Activated CD4-positive, alpha-beta T cell treated with anti-CD3 and anti-CD28 coated beads for 36 hours (primary cell): Measurements from ENCODE around the gene MED13L. TPM values are rescaled to one million over a fixed set of nuclear protein-coding genes. Genes with fewer than 3 reads are reported as not detected.
A peak's percentile ranks its signal among the peaks of the same experiment; 100 is the strongest.

Experiments used
- ATAC-seq: fragments of 200-7000 bp; cut with Tn5 transposase; one replicate; pipeline ENCODE4 v1.10.0; 2021; ENCODE audit warnings: mild to moderate bottlenecking, moderate library complexity
- CTCF ChIA-PET: fragments of 350-600 bp; sonication (Branson Sonifier 250); formaldehyde crosslinking; loops from one replicate; lab custom pipeline; 2021; ENCODE audit warnings: antibody characterized with exemption; lab: Charles Lee
- POLR2A ChIA-PET: fragments of 350-600 bp; sonication (Branson Sonifier 250); formaldehyde crosslinking; loops from one replicate; lab custom pipeline; 2021; ENCODE audit warnings: antibody characterized with exemption, inconsistent platforms; lab: Charles Lee
- DNase-seq: peaks from one replicate; pipeline ENCODE4 v3.0.0-alpha.2; 2020
- H3K27ac Mint-ChIP-seq: one replicate; pipeline ENCODE4 v1.8.0; 2021; ENCODE audit warnings: mixed read lengths
- H3K27me3 Mint-ChIP-seq: one replicate; pipeline ENCODE4 v1.8.0; 2021; ENCODE audit warnings: mixed read lengths
- H3K36me3 Mint-ChIP-seq: one replicate; pipeline ENCODE4 v1.8.0; 2021; ENCODE audit warnings: low read depth, mixed read lengths
- H3K4me1 Mint-ChIP-seq: one replicate; pipeline ENCODE4 v1.8.0; 2021; ENCODE audit warnings: mixed read lengths
- H3K4me3 Mint-ChIP-seq: one replicate; pipeline ENCODE4 v1.8.0; 2021; ENCODE audit warnings: mild to moderate bottlenecking, moderate library complexity, mixed read lengths
- H3K9me3 Mint-ChIP-seq: one replicate; pipeline ENCODE4 v1.8.0; 2021; ENCODE audit warnings: low read depth, mixed read lengths
- intact Hi-C, 2 experiments: fragments of 100-400 bp; cut with DNase I in 1 of 2; cut with micrococcal nuclease in 1 of 2; formaldehyde crosslinking; loops; one replicate each; pipeline versions ENCODE4 v1.14.2 to v1.15.1; 2022 to 2024; cut with DNase I, micrococcal nuclease
- total RNA-seq, 2 experiments: library from RNA; stranded (reverse); gene quantifications; one replicate each; pipeline ENCODE4 v1.2.3, GENCODE V29; 2021

MED13L gene
- total RNA-seq, 2 experiments from 2014 or later = 38.5 to 41.9 TPM

- Mint-ChIP-seq H3K4me1 (peaks cover 5% of the 10 kb centered on the region), H3K27me3 (no peaks in the 10 kb centered on the region), H3K4me3 (no peak overlapping the region), H3K36me3 (peaks cover 27% of the 10 kb centered on the region), H3K9me3 (no peaks in the 10 kb centered on the region), H3K27ac (no peak overlapping the region)
- intact Hi-C loops = no loop called here
- no peak for DNase-seq
- ATAC-seq = no peak
- POLR2A ChIA-PET = no interaction called here
- CTCF ChIA-PET = no interaction called here
Observed at GRCh38 chr12:116012757-116013156, 264.7 kb downstream of the MED13L start.

- no peaks in the 10 kb centered on the region for H3K27me3 Mint-ChIP-seq
- CTCF ChIA-PET = interaction anchor here (0.6 to 2.0 kb wide), 4 partner anchors 10 to 50 kb away, joined by 3 to 4 read pairs (median 4); no protein-coding TSS in a partner anchor
- no peak overlapping the region for H3K4me3 Mint-ChIP-seq
- intact Hi-C loops = no loop called here
- H3K4me1 Mint-ChIP-seq = peaks cover 5% of the 10 kb centered on the region
- H3K27ac Mint-ChIP-seq = no peak overlapping the region
- ATAC-seq = no peak
- no peaks in the 10 kb centered on the region for H3K9me3 Mint-ChIP-seq
- no peak for DNase-seq
- H3K36me3 Mint-ChIP-seq = peaks cover 27% of the 10 kb centered on the region
- POLR2A ChIA-PET = interaction anchor here (0.7 kb wide), 1 partner anchor 658 kb away, joined by 3 read pairs; no protein-coding TSS in a partner anchor
Observed at GRCh38 chr12:116011217-116011616, 266.3 kb downstream of the MED13L start.

- intact Hi-C loops = no loop called here
- H3K36me3 Mint-ChIP-seq = peaks cover 30% of the 10 kb centered on the region
- H3K27me3 Mint-ChIP-seq = no peaks in the 10 kb centered on the region
- POLR2A ChIA-PET = interaction anchor here (0.7 kb wide), 1 partner anchor 657 kb away, joined by 3 read pairs; no protein-coding TSS in a partner anchor
- peaks cover 5% of the 10 kb centered on the region for H3K4me1 Mint-ChIP-seq
- H3K9me3 Mint-ChIP-seq = no peaks in the 10 kb centered on the region
- DNase-seq = no peak
- no peak overlapping the region for H3K4me3 Mint-ChIP-seq
- no peak overlapping the region for H3K27ac Mint-ChIP-seq
- CTCF ChIA-PET = interaction anchor here (1.6 to 2.0 kb wide), 2 partner anchors 9 to 191 kb away, joined by 4 read pairs; no protein-coding TSS in a partner anchor
- no peak for ATAC-seq
Observed at GRCh38 chr12:116010467-116010866, 267.0 kb downstream of the MED13L start.

GRCh38 chr12:116009805-116010204 is 267.7 kb downstream of the MED13L start:
- Mint-ChIP-seq H3K36me3 (peaks cover 28% of the 10 kb centered on the region), H3K4me3 (no peak overlapping the region), H3K27ac (no peak overlapping the region), H3K4me1 (peaks cover 5% of the 10 kb centered on the region), H3K27me3 (no peaks in the 10 kb centered on the region), H3K9me3 (no peaks in the 10 kb centered on the region)
- CTCF ChIA-PET = interaction anchor here (1.6 kb wide), 1 partner anchor 192 kb away, joined by 4 read pairs; no protein-coding TSS in a partner anchor
- no peak for ATAC-seq
- intact Hi-C loops = no loop called here
- no peak for DNase-seq
- POLR2A ChIA-PET = no interaction called here

GRCh38 chr12:116006141-116006540 is 271.4 kb downstream of the MED13L start:
- Mint-ChIP-seq H3K36me3 (peaks cover 19% of the 10 kb centered on the region), H3K9me3 (no peaks in the 10 kb centered on the region), H3K4me3 (no peak overlapping the region), H3K27me3 (no peaks in the 10 kb centered on the region), H3K4me1 (peaks cover 8% of the 10 kb centered on the region), H3K27ac (no peak overlapping the region)
- CTCF ChIA-PET = no interaction called here
- no peak for DNase-seq
- no peak for ATAC-seq
- intact Hi-C loops = no loop called here
- POLR2A ChIA-PET = no interaction called here

GRCh38 chr12:116002890-116003536 is 274.5 kb downstream of the MED13L start:
- Mint-ChIP-seq H3K4me3 (no peak overlapping the region), H3K4me1 (peaks cover 12% of the 10 kb centered on the region), H3K36me3 (peaks cover 9% of the 10 kb centered on the region), H3K27ac (no peak overlapping the region), H3K9me3 (no peaks in the 10 kb centered on the region), H3K27me3 (no peaks in the 10 kb centered on the region)
- ATAC-seq = no peak
- CTCF ChIA-PET = interaction anchor here (0.6 to 1.5 kb wide), 6 partner anchors 45 to 685 kb away, joined by 3 to 6 read pairs (median 3); no protein-coding TSS in a partner anchor
- DNase-seq = no peak
- POLR2A ChIA-PET = no interaction called here
- intact Hi-C loops = no loop called here

GRCh38 chr12:116000252-116000651 is 277.2 kb downstream of the MED13L start:
- Mint-ChIP-seq H3K9me3 (no peaks in the 10 kb centered on the region), H3K27ac (peak overlapping the region; percentile 1), H3K27me3 (no peaks in the 10 kb centered on the region), H3K4me1 (peaks cover 12% of the 10 kb centered on the region), H3K36me3 (peaks cover 11% of the 10 kb centered on the region), H3K4me3 (no peak overlapping the region)
- intact Hi-C loops = no loop called here
- no peak for DNase-seq
- ATAC-seq = no peak
- CTCF ChIA-PET = interaction anchor here (3.2 kb wide), 1 partner anchor 709 kb away, joined by 26 read pairs; no protein-coding TSS in a partner anchor
- POLR2A ChIA-PET = no interaction called here

- no peak for ATAC-seq
- intact Hi-C loops = loop anchor here (2.0 to 5.0 kb wide), 3 partner anchors 237 to 708 kb away; no protein-coding TSS in a partner anchor
- POLR2A ChIA-PET = no interaction called here
- Mint-ChIP-seq H3K36me3 (peaks cover 15% of the 10 kb centered on the region), H3K4me1 (peaks cover 12% of the 10 kb centered on the region), H3K27ac (no peak overlapping the region), H3K27me3 (no peaks in the 10 kb centered on the region), H3K4me3 (no peak overlapping the region), H3K9me3 (no peaks in the 10 kb centered on the region)
- CTCF ChIA-PET = interaction anchor here (0.6 to 3.2 kb wide), 14 partner anchors 10 to 710 kb away, joined by 3 to 26 read pairs (median 4); no protein-coding TSS in a partner anchor
- DNase-seq = no peak
Observed at GRCh38 chr12:115999582-115999981, 277.9 kb downstream of the MED13L start.

- DNase-seq (no peak), ATAC-seq (no peak)
- Mint-ChIP-seq H3K4me3 (no peak overlapping the region), H3K27me3 (no peaks in the 10 kb centered on the region), H3K36me3 (peaks cover 17% of the 10 kb centered on the region), H3K9me3 (no peaks in the 10 kb centered on the region), H3K4me1 (peaks cover 10% of the 10 kb centered on the region), H3K27ac (no peak overlapping the region)
- intact Hi-C loops = loop anchor here (1.0 to 5.0 kb wide), 5 partner anchors 237 to 708 kb away; no protein-coding TSS in a partner anchor
- POLR2A ChIA-PET = no interaction called here
- CTCF ChIA-PET = interaction anchor here (0.6 to 3.2 kb wide), 26 partner anchors 10 to 1064 kb away, joined by 3 to 26 read pairs (median 4); no protein-coding TSS in a partner anchor
Observed at GRCh38 chr12:115998794-115999478, 278.6 kb downstream of the MED13L start.

- Mint-ChIP-seq H3K27me3 (no peaks in the 10 kb centered on the region), H3K4me3 (no peak overlapping the region), H3K4me1 (peaks cover 10% of the 10 kb centered on the region), H3K27ac (no peak overlapping the region), H3K36me3 (peaks cover 17% of the 10 kb centered on the region), H3K9me3 (no peaks in the 10 kb centered on the region)
- no peak for DNase-seq
- ChIA-PET POLR2A (no interaction called here), CTCF (interaction anchor here (0.6 to 3.2 kb wide), 24 partner anchors 9 to 1063 kb away, joined by 3 to 26 read pairs (median 4); no protein-coding TSS in a partner anchor)
- intact Hi-C loops = loop anchor here (1.0 to 5.0 kb wide), 5 partner anchors 238 to 709 kb away; no protein-coding TSS in a partner anchor
- ATAC-seq = peak; percentile 39
Observed at GRCh38 chr12:115998119-115998633, 279.3 kb downstream of the MED13L start.

- Mint-ChIP-seq H3K4me3 (no peak overlapping the region), H3K27me3 (no peaks in the 10 kb centered on the region), H3K4me1 (peaks cover 21% of the 10 kb centered on the region), H3K36me3 (peaks cover 29% of the 10 kb centered on the region), H3K27ac (no peak overlapping the region), H3K9me3 (no peaks in the 10 kb centered on the region)
- CTCF ChIA-PET = interaction anchor here (0.6 kb wide), 1 partner anchor 92 kb away, joined by 4 read pairs; no protein-coding TSS in a partner anchor
- POLR2A ChIA-PET = no interaction called here
- intact Hi-C loops = loop anchor here in 1 of 2 experiments (5.0 kb wide), 1 partner anchor 51 kb away; no protein-coding TSS in a partner anchor
- DNase-seq = no peak
- no peak for ATAC-seq
Observed at GRCh38 chr12:115993737-115994136, 283.8 kb downstream of the MED13L start.
